ENCODE data around the gene AKAP10.
"Not testable (repeated sequence)": the region's sequence is repeated elsewhere in the genome, so short reads cannot be mapped to it uniquely, and the experiment has no call there.

AKAP10 gene

DNA sequence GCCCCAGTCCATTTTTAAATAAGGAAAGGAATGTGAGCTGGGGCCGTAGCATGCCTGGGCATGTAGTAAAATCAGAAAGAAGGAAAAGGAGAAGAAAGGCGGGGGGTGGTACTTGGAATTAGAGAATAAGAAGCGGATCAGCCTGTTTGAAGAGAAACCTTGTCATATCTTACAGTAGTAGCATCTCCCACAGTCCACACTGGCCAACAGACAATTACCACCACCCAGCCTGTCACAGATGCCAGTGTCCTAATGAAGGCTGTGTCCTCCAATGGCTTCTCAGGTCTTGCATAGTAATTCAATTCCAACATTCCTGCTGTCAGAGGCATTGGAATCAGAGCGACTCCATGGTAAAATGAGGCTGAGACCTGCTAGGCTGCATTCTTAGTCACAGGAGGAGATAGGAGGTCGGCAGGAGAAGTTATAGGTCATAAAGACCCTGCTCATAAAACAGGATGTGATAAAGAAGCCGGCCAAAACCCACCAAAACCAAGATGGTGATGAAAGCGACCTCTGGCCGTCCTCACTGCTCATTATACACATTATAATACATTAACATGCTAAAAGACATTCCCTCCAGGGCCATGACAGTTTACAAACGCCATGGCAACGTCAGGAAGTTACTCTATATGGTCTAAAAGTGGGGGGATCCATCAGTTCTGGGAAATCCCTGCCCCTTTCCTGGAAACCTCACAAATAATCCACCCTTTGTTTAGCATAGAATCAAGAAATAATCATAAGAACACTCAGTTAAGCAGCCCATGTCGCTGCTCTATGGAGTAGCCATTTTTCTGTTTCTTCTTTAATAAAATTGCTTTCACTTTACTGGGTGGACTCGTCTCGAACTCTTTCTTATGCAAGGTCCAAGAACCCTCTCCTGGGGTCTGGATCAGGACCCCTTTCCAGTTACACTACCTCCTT lies 9.6 kb upstream of the AKAP10 start:
- no peak for DNase-seq
- intact Hi-C loops (cut with DNase I): no loop called here

DNA sequence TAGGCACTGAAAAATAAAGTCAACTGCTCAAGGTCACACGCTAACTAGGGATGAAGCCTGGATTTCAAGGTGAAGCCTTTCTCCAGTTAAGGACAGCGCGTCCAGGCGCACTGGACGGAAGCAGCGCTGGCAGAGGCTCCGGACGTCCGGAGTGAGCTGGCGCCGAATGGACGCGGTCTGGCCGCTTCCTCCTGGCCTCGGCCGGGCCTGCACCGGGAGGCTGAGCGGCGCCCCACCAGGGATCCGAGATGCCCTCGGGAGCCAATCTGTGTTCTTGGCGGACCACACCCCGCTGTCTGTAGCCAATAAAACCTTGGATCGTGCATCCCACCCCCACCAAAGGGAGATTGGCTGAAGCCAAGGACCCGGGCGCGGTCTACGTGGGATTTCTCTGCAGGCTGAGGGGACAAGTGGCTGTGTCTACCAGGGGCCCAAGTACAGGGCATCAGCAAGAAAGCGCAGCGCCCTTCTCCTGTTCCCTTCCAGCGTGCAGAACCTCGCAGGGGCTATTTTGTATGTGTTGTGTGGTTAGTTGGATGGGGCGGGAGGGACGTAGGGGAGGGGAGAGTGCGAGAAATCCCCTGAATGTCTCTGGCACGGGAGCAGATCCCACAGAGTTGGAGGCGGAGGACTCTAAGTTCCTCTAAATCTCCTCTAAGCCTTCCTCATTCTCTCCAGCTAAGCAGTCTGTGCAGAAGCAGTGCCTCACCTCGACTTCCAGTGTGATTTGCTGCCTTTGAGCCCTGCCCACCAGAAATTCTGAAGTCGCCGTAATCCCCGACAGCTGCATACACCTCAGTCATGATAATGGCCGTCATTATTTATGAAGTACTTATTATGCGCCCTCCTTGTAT lies 2.5 kb upstream of the AKAP10 start:
- intact Hi-C loops (cut with DNase I): loop anchor here (2.0 kb wide), 1 partner anchor 113 kb away; the partner anchor contains the start of gene ULK2
- DNase-seq: peak in 2 of 10 donors; percentile 64 to 83

DNA sequence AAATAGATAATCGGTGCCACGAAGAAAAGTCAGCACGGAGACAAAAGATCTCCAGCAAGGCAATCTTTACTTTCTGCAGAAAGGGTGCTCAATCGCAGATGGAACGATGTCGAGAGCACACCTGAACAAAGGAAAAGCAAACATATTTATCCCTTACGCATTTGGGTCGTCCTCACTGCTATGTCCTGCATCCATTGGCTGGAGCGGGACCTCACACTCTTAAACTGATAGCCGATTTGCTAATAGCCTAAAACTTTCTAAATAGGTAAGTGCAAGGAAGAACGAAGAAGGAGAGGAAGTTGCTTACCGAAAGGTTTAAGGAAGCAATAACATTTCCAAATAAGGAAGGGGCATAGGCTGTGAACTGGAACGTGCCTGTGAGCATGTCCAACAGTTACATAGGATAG lies 1.2 kb upstream of the AKAP10 start:
- intact Hi-C loops (cut with DNase I): loop anchor here (2.0 kb wide), 1 partner anchor 112 kb away; the partner anchor contains the start of gene ULK2

DNA sequence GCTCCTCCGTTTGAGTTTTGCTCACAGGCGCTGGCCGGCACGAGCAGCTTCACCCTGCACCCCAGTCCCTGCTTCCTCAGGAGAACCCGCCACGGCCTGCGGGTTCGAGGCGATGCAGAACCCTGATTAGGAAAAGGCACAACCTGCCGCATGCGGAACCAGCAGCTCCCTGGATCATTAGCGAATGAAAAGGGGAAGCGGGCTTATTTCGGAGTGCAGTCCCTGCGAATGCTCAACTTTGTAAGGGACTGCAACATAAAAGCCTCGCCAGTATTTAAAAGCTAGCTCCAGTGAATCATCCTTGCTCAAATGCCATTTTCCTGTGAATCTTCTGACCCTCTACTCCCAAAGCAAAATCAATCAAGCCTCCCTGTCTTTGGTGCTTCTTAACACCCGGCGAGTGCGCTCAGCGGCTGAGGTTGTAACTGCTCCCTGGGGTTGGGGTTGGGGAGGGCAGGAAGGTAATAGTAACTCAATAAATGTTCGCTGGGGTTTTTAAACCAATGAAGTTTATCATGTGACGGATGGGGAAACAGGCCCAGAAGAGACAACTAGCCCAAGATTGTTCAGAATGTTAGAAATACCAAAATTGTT lies 678 bp upstream of the AKAP10 start:
- intact Hi-C loops (cut with DNase I): loop anchor here (2.0 kb wide), 1 partner anchor 112 kb away; the partner anchor contains the start of gene ULK2
- DNase-seq: no peak

More for the DNA sequence above, 1.2 kb upstream of the AKAP10 start:
- DNase-seq: no peak

DNA sequence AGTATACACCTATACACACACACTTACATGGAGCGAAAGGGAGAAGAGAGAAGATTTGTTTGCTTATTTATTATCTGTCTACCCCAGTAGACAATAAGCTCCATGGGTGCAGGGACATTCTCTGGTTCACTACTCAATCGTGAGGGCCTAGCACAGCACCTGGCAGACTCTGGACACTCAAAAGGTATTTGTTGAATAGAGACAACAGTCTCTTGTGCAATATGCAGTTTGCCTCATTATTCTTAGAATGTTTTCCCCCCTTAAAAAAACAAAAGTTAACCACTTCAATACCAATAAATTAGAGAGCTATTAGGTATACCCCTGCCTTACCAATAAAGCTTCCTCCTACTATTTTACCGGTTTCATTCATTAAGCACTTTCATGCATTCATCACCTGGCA lies 2.0 kb downstream of the AKAP10 start:
- DNase-seq: no peak
- intact Hi-C loops (cut with DNase I): no loop called here

DNA sequence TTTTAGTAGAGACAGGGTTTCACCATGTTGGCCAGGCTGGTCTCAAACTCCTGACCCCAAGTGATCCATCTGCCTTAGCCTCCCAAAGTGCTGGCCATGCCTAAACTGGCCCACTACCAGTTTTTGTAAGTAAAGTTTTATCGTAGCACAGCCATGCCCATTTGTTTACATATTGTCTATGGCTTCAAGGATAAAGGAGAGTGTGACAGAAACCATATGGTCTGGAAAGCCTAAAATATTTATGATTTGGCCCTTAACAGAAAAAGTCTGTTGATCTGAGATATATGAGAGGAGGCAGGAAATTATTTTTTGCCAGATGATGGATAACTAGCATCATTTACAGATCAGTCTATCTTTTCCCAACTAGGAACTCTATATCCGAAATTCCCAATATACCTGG lies 4.5 kb downstream of the AKAP10 start:
- intact Hi-C loops (cut with DNase I): no loop called here
- DNase-seq: no peak

DNA sequence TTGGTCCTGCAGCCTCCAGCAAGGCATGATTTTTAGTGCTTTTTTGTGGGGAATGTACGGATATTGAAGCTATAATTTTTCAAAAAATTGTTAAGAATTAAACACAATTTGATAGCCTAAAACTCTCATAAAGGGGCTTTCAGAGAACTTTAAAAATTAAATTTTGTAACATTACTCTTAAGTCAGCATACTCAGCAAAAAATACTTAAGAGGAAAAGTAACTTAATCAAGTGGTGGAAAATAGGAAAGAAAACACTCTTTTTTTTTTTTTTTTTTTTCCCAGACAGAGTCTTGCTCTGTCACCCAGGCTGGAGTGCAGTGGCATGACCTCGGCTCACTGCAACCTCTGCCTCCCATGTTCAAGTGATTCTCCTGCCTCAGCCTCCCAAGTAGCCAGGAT lies 14.7 kb downstream of the AKAP10 start:
- DNase-seq; intact Hi-C loops (cut with DNase I): not testable (repeated sequence)

DNA sequence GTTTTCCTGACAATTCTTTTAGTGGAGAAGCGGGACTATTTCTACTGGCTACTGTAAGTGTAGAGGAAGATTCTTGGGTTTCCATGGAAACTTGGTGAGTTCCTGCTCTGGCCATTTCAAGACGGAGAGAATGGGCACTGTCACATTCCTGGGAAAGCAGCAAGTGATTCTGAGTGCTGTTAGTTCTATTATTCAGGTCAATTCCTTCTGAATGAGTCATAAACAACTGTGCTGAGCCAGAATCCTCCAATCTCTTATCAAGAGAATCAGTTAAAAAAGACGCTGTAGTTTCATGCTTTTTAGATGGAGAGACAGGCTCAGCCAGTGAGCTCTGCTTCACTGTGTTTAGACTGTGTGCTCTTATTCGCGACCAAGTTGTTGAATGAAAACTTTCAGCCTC lies 19.6 kb downstream of the AKAP10 start:
- DNase-seq: no peak
- intact Hi-C loops (cut with DNase I): no loop called here

DNA sequence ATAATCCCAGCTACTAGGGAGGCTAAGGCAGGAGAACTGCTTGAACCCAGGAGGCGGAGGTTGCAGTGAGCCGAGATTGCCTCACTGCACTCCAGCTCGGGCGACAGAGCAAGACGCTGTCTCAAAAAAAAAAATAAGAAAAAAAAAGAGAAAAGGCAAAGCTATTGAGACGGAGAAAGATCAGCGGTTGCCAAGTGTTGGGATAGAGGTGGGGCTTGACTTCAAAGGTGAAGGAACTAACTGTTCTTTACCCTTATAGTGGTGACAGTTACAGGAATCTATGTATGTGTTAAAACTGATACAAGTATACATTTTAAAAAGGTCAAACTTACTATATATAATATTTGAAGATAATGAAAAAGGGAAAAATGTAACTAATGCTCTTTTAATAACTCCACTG lies 22.5 kb downstream of the AKAP10 start:
- DNase-seq: no peak
- intact Hi-C loops (cut with DNase I): no loop called here

DNA sequence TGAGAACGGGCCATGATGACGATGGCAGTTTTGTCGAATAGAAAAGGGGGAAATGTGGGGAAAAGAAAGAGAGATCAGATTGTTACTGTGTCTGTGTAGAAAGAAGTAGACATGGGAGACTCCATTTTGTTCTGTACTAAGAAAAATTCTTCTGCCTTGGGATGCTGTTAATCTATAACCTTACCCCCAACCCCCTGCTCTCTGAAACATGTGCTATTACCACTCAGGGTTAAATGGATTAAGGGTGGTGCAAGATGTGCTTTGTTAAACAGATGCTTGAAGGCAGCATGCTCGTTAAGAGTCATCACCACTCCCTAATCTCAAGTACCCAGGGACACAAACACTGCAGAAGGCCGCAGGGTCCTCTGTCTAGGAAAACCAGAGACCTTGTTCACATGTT lies 26.2 kb downstream of the AKAP10 start:
- intact Hi-C loops (cut with DNase I): not testable (repeated sequence)

DNA sequence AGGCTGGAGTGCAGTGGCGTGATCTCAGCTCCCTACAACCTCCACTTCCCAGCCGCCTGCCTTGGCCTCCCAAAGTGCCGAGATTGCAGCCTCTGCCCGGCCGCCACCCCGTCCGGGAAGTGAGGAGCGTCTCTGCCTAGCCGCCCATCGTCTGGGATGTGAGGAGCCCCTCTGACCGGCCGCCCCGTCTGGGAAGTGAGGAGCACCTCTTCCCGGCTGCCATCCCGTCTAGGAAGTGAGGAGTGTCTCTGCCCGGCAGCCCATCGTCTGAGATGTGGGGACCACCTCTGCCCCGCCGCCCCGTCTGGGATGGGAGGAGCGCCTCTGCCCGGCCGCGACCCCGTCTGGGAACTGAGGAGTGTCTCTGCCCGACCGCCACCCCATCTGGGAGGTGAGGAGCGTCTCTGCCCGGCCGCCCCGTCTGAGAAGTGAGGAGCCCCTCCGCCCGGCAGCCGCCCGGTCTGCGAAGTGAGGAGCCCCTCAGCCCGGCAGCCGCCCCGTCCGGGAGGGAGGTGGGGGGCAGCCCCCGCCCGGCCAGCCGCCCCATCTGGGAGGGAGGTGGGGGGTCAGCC lies 26.9 kb downstream of the AKAP10 start:
- DNase-seq: peak in 1 of 10 donors; percentile 62
- intact Hi-C loops (cut with DNase I): not testable (repeated sequence)

More for the DNA sequence above, 26.2 kb downstream of the AKAP10 start:
- not testable (repeated sequence) for DNase-seq

DNA sequence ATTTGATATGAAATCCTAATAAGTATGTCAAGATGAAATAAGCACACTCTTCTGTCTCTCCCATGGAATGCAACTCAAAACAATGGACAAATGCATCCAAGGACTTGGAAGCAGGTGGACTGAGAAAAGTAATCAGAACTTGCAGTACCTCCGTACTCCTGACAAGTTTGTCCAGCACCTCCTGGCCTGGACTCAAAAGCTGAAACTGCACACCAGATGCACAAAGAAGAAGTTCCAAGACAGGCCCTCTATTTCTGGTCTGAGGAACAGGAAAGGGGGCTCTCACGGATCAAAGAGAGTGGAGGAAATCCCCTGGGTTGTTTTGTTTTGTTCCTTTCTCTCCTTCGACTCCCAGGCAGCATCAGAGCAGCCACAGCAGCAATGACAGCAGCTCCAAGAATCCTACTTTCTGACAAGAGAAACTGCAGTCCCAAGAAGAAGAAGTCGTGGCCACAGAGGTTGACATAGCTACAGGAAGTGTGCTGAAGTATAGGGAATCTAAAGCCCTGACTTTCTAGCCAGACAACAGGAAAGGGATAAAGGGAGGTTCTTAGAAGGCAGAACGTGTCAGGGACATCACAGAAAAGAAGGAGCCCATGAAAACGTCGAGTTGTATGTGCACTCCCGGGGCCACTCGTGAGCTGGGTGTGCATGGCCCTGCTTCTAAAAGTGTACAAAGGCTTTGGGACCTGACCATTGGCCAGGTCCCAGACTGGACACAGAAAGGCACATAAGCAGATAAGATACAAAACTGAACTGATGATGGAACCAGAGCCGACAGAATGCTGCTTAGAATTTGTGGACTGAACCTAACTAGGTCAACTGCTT lies 29.3 kb downstream of the AKAP10 start:
- DNase-seq: no peak
- intact Hi-C loops (cut with DNase I): no loop called here

DNA sequence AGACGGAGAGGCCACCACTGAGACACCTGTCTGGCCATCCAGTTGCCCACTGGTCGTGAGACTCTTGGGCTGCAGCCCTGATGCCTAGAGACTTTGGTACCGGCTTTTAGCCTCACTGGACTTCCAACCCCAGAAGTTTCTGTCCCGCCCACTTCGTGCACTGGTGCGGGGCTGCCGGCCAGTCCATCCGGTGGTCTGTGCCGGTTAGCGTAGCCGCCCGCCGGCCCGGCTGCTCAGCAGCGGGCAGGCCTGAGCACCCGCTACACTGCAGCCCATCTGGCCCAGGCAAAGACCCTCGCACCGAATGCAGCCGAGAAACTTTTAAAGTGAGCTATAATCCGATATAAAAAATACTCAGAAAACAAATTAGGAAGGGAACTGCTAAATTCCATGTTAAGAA lies 30.7 kb downstream of the AKAP10 start:
- peak in 1 of 10 donors; percentile 66 for DNase-seq
- intact Hi-C loops (cut with DNase I): no loop called here

DNA sequence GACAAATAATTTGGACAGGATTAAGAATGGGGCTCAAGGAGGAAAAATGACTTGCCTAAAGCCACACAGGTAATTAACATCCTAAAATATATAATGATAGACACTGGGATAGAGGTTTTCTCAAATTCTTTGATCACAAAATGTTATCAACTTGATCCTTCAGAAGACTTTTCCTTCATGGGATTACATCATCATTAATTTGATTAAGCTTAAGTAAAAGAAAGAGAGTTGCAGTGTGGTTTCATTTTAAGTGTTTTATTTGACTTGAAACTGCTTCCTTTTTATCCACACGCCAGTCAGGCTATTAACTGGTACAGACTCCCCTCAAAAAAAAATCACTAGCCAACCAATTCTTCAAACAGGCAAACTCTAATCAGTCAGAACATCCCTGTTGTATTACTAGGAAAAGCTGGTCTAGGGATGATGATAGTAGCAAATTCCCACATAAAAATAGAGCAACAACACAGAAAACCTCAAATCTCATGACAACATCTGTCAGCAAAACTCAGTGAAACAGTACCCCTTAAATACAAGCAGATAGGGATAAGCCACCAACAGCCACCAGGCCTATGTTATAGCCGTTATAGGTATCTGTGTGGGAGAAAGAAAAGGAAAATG lies 32.5 kb downstream of the AKAP10 start:
- no peak for DNase-seq
- intact Hi-C loops (cut with DNase I): no loop called here

DNA sequence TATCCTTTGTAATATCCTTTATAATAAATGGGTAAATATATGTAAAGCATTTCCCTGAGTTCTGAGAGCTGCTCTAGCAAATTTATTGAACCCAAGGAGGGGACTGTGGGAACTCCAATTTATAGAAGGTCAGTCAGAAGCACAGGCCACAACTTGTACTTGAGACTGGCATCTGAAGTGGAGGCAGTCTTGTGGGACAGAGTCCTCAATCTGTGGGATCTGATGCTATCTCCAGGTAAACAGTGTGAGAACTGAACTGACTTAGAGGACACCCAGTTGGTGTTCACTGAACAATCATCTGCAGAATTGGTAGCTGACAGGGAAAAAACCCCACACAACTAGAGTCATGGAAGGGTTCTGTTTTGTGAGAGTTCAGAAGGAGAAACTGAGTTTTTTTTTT lies 34.0 kb downstream of the AKAP10 start:
- intact Hi-C loops (cut with DNase I): no loop called here
- DNase-seq: no peak

DNA sequence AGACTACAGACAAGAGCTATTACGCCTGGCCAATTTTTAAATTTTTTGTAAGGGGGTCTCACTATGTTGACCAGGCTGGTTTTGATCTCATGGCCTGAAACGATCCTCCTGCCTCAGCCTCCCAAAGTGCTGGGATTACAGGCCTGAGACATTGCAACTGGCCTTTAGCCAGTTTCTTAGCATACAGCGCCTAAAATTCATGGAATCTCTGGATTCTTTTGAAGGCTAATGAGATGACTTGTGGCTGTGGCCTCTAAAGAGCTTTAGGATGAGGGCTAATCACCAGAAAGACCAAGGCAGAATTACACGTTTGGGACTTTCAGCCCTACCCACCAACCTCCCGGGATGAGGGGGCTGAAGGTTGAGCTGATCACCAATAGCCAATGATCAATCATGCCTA lies 34.6 kb downstream of the AKAP10 start:
- DNase-seq: no peak
- intact Hi-C loops (cut with DNase I): no loop called here

DNA sequence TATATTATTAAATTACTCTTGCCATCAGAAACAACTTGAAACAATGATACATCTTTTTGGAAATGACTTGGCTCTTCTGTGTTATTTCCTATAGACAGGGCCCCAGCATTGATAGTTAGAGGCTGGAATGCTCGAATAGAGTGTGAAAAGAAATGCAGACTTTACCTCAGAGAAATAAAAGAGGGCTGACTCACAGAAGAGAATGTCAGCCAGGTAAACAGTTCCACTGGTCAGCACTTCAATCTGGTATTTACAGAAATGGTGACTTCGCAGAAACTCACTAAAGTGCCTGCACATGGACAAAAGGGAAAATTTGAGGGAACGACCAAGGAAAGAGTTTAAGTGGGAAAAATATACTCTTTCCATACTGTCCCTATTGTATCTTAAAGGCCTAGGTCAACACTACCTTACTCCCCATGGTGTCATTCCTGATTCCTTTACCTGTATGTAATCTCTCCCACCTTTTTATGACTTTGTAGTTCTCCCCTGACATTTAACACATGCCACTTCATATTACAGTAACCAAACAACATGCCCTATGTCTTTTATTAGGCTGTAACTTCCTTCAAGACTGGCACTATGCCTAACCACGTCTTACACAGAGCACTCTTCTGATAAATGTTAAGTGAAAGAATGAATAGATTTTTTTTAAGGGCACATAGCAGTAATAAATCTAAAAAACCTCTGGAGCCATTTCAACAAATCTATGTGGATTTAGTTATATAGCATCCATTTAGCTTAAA lies 36.7 kb downstream of the AKAP10 start:
- intact Hi-C loops (cut with DNase I): no loop called here
- DNase-seq: no peak

DNA sequence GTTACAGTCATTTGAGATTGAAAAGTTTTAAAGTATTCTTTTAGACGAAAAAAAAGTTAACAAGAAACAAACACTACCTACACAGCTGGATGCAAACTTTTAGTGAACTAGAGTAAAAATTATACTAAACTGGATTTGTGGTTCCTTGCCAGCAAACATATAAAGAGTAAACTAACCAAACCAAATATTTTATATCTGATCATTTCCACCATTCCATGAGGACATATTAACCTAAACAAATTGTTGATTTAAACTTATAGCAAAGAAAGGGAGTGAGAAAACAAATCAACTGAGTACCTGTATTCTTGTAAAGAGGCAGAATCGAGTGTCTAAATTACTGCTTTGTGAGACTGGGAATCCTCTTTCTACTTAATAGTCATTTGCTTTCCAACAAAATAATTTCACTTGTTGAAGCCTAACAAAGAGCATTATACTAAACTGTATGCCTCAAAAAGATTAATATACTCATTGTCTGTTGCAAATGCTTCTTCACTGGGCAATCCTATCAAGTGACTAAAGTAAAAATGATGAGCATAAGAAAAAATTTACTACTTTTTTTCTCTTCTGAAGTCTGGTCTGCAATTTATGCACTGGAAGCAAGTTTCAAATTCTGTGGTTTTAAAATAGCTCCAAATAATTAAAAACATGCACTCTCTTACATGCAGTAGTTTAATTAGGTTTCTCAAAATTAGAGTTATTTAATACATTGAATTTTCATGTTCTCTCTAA lies 37.5 kb downstream of the AKAP10 start:
- no peak for DNase-seq
- intact Hi-C loops (cut with DNase I): no loop called here

All from posterior cingulate gyrus (tissue), 11 donors.